Natural killer cell (primary cell): ENCODE data around the gene NOL4L. TPM values are rescaled to one million over a fixed set of nuclear protein-coding genes. Genes with fewer than 3 reads are reported as not detected.

Experiments
- ATAC-seq, 3 donors: fragments of 150-1000 bp in 2 of 3; fragments of 200-7000 bp in 1 of 3; cut with Tn5 transposase; 1 replicate in 1 of 3; 2 replicates in 2 of 3; pipeline ENCODE4 v1.10.0; 2021; ENCODE audit warnings: mild to moderate bottlenecking in 2 of 3, moderate library complexity in 2 of 3
- DNase-seq, 2 donors: peaks; one replicate each; pipeline versions ENCODE4 v3.0.0 to v3.0.0-alpha.2; 2013 to 2021; ENCODE audit warnings: mixed read lengths in 1 of 2
- H3K27ac ChIP-seq: one replicate; pipeline ENCODE4 v1.5.1; 2013; ENCODE audit warnings: mild to moderate bottlenecking, low read length
- H3K27me3 ChIP-seq: one replicate; pipeline ENCODE4 v1.6.1; 2013; ENCODE audit warnings: low read length; ENCODE audit not compliant: control insufficient read depth, insufficient read depth
- H3K36me3 ChIP-seq: one replicate; pipeline ENCODE4 v1.6.1; 2013; ENCODE audit warnings: low read length; ENCODE audit not compliant: control insufficient read depth, insufficient read depth
- H3K4me1 ChIP-seq: one replicate; pipeline ENCODE4 v1.6.1; 2013; ENCODE audit warnings: low read length; ENCODE audit not compliant: control insufficient read depth, insufficient read depth
- H3K4me3 ChIP-seq: one replicate; pipeline ENCODE4 v1.5.1; 2013; ENCODE audit warnings: low read length
- H3K9me3 ChIP-seq: one replicate; pipeline ENCODE4 v1.6.1; 2013; ENCODE audit warnings: low read length; ENCODE audit not compliant: control insufficient read depth, insufficient read depth
- H3K27ac Mint-ChIP-seq, 2 donors: one replicate each; pipeline ENCODE4 v1.8.0; 2022; ENCODE audit warnings: mild to moderate bottlenecking in 2 of 2, mixed read lengths in 2 of 2, moderate library complexity in 1 of 2
- H3K27me3 Mint-ChIP-seq, 2 donors: one replicate each; pipeline ENCODE4 v1.8.0; 2022; ENCODE audit warnings: low read depth in 2 of 2, mixed read lengths in 2 of 2
- H3K36me3 Mint-ChIP-seq: one replicate; pipeline ENCODE4 v1.8.0; 2022; ENCODE audit warnings: mixed read lengths
- H3K4me1 Mint-ChIP-seq, 2 donors: one replicate each; pipeline ENCODE4 v1.8.0; 2022; ENCODE audit warnings: mixed read lengths in 2 of 2
- H3K4me3 Mint-ChIP-seq: one replicate; pipeline ENCODE4 v1.8.0; 2022; ENCODE audit warnings: mild to moderate bottlenecking, moderate library complexity, mixed read lengths
- H3K9me3 Mint-ChIP-seq, 2 donors: one replicate each; pipeline ENCODE4 v1.8.0; 2022; ENCODE audit warnings: mixed read lengths in 2 of 2
- WGBS: methylation state at CpG from one replicate; pipeline ENCODE4 v1.1.7; 2013; ENCODE audit warnings: missing lambda C conversion rate; ENCODE audit not compliant: insufficient coverage; 5-methylcytosine and 5-hydroxymethylcytosine counted together
- intact Hi-C: fragments of 100-400 bp; cut with micrococcal nuclease; formaldehyde crosslinking; loops from one replicate; pipeline ENCODE4 v1.14.2; 2022
- total RNA-seq, 4 donors: library from RNA; stranded (reverse); fragments of 120-200 nt in 1 of 4; gene quantifications; one replicate each; pipeline versions ENCODE4 v1.2.3 to v1.2.4, GENCODE V29; 2013 to 2022
- TF ChIP-seq, protein P1 (sequence below): fragments of 200-600 bp; IDR thresholded peaks from one replicate; pipeline ENCODE4 v1.8.0; 2022; ENCODE audit warnings: antibody characterized with exemption

Gene NOL4L
- total RNA-seq, 3 donors from 2014 or later (not counting 1 experiment from before 2014, with no cell fraction given) = 101 to 136 (median 114) TPM

DNA sequence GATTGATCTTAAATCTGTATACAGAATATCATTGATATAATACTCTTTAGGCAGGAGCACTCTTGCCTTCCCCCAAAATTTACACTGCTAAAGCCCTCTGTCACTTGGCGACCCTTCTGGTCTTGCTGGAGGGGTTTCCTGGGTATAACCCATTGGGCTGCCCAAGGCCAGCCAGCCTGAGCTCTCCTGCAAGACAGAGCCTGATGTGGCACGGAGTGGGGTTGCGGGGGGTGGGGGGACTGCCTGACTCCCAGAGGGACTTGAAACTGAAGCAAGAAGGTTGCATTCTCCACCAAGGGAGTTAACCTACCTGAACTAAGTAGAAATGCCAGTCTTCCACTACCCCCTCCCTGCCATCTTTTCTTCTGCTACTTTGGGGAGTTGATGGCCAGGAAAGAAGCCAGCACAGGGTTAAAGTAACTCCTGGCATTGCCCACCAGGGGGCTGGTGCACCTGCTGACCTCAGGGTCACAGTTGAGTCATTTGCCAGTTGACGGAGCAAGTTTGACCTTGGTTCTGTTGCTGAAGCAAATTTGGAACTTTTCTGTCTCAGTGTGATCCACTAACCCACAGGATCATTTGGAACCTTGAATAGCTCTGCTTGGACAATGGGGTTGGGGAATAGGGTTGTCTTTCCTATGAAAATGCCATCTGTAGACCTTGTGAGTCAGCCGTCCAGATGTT lies 147.6 kb downstream of the NOL4L start:
- DNase-seq = peak in 1 of 2 donors; percentile 50
- intact Hi-C loops = no loop called here
- Histone ChIP-seq H3K36me3 (peaks cover 61% of the 10 kb centered on the region), H3K4me3 (no peak overlapping the region), H3K9me3 (no peaks in the 10 kb centered on the region), H3K27me3 (no peaks in the 10 kb centered on the region), H3K4me1 (peaks cover 13% of the 10 kb centered on the region), H3K27ac (no peak overlapping the region)
- peaks cover 26 to 33% of the 10 kb centered on the region in 2 donors for H3K4me1 Mint-ChIP-seq
- no peak for ATAC-seq
- H3K36me3 Mint-ChIP-seq = peaks cover 14% of the 10 kb centered on the region
- no peak overlapping the region for H3K27ac Mint-ChIP-seq
- H3K27me3 Mint-ChIP-seq = no peaks in the 10 kb centered on the region
- no peaks in the 10 kb centered on the region for H3K9me3 Mint-ChIP-seq
- TF ChIP-seq, protein P1, sequence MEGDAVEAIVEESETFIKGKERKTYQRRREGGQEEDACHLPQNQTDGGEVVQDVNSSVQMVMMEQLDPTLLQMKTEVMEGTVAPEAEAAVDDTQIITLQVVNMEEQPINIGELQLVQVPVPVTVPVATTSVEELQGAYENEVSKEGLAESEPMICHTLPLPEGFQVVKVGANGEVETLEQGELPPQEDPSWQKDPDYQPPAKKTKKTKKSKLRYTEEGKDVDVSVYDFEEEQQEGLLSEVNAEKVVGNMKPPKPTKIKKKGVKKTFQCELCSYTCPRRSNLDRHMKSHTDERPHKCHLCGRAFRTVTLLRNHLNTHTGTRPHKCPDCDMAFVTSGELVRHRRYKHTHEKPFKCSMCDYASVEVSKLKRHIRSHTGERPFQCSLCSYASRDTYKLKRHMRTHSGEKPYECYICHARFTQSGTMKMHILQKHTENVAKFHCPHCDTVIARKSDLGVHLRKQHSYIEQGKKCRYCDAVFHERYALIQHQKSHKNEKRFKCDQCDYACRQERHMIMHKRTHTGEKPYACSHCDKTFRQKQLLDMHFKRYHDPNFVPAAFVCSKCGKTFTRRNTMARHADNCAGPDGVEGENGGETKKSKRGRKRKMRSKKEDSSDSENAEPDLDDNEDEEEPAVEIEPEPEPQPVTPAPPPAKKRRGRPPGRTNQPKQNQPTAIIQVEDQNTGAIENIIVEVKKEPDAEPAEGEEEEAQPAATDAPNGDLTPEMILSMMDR = no peak
- 85% methylated on average over 5 of the region's 5 CpGs for WGBS
- H3K4me3 Mint-ChIP-seq = no peak overlapping the region

DNA sequence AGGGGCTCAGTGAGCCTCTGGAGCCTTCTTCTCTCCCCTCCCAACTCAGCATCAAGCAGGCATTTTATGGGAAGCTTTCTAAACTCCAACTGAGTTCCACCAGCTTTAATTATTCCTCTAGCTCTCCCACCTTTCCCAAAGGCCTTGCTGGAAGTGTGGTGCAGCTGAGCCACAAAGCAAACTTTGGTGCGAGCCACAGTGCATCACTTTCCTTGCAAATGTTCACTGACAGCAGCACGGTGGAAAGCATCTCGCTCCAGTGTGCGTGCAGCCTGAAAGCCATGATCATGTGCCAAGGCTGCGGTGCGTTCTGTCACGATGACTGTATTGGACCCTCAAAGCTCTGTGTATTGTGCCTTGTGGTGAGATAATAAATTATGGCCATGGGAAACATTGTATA lies 148.2 kb downstream of the NOL4L start:
- Mint-ChIP-seq H3K4me1 (peaks cover 25 to 33% of the 10 kb centered on the region in 2 donors), H3K27ac (no peak overlapping the region), H3K36me3 (peaks cover 17% of the 10 kb centered on the region), H3K27me3 (no peaks in the 10 kb centered on the region), H3K9me3 (no peaks in the 10 kb centered on the region), H3K4me3 (no peak overlapping the region)
- H3K4me1 ChIP-seq = peaks cover 13% of the 10 kb centered on the region
- no peak overlapping the region for H3K27ac ChIP-seq
- ATAC-seq (no peak), DNase-seq (no peak)
- WGBS = 95% methylated on average over 7 of the region's 7 CpGs
- H3K36me3 ChIP-seq = peaks cover 65% of the 10 kb centered on the region
- intact Hi-C loops = no loop called here
- no peaks in the 10 kb centered on the region for H3K9me3 ChIP-seq
- TF ChIP-seq, protein P1 = no peak
- H3K27me3 ChIP-seq = no peaks in the 10 kb centered on the region
- H3K4me3 ChIP-seq = no peak overlapping the region

DNA sequence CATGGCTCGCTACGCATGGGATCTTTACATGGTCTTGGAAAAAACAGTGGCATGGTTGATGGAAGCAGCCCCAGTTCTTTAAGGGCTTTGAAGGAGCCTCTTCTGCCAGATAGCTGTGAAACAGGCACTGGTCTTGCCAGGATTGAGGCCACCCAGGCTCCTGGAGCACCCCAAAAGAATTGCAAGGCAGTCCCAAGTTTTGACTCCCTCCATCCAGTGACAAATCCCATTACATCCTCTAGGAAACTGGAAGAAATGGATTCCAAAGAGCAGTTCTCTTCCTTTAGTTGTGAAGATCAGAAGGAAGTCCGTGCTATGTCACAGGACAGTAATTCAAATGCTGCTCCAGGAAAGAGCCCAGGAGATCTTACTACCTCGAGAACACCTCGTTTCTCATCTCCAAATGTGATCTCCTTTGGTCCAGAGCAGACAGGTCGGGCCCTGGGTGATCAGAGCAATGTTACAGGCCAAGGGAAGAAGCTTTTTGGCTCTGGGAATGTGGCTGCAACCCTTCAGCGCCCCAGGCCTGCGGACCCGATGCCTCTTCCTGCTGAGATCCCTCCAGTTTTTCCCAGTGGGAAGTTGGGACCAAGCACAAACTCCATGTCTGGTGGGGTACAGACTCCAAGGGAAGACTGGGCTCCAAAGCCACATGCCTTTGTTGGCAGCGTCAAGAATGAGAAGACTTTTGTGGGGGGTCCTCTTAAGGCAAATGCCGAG lies 148.8 kb downstream of the NOL4L start:
- Mint-ChIP-seq H3K27me3 (no peaks in the 10 kb centered on the region), H3K27ac (no peak overlapping the region), H3K36me3 (peaks cover 17% of the 10 kb centered on the region), H3K9me3 (no peaks in the 10 kb centered on the region), H3K4me3 (no peak overlapping the region), H3K4me1 (peaks cover 25 to 28% of the 10 kb centered on the region in 2 donors)
- no peak for ATAC-seq
- no peak for DNase-seq
- Histone ChIP-seq H3K27ac (no peak overlapping the region), H3K36me3 (peaks cover 66% of the 10 kb centered on the region), H3K4me1 (peaks cover 13% of the 10 kb centered on the region), H3K9me3 (no peaks in the 10 kb centered on the region), H3K27me3 (no peaks in the 10 kb centered on the region), H3K4me3 (no peak overlapping the region)
- intact Hi-C loops = no loop called here
- WGBS = 98% methylated on average over 11 of the region's 11 CpGs
- TF ChIP-seq, protein P1 = no peak
